ENCODE data around the gene TGFBR2. TPM values are rescaled to one million over a fixed set of nuclear protein-coding genes. Genes with fewer than 3 reads are reported as not detected.

The TGFBR2 gene
- total RNA-seq, 1 donor from 2014 or later = 39.9 TPM

DNA sequence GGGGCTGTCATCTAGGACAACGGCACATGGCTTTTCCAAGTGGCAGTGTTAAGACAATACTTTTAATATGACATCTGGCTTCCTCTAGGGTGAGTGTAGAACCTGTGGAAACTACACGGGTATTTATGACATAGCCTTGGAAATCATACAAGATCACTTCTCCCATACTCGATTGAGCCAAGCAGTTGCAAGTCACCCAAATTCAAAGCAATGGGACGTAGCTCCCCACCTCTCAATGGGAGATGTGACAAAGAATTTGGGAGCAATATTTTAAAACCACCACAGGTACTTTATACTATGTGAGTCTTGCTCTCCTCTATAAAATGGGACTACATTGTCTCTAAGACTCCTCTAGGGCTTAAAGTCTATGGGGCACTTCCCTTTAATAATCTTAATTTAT, 93.5 kb downstream of the TGFBR2 start:
- Mint-ChIP-seq H3K27ac (ENCODE audit: unreplicated experiment) (no peak overlapping the region), H3K27me3 (ENCODE audit: low read depth, unreplicated experiment) (no peaks in the 10 kb centered on the region), H3K4me3 (ENCODE audit: unreplicated experiment) (no peak overlapping the region), H3K4me1 (ENCODE audit: low read depth, unreplicated experiment) (no peaks in the 10 kb centered on the region), H3K36me3 (ENCODE audit: low read depth, unreplicated experiment) (peaks cover 5% of the 10 kb centered on the region), H3K9me3 (ENCODE audit: unreplicated experiment) (peaks cover 4% of the 10 kb centered on the region)
- Histone ChIP-seq H3K9ac (ENCODE audit: low read length) (no peak overlapping the region), H3K4me1 (ENCODE audit: insufficient read depth, low read length) (no peaks in the 10 kb centered on the region), H4K20me1 (ENCODE audit: insufficient read depth, low read length) (no peaks in the 10 kb centered on the region), H3K36me3 (ENCODE audit: insufficient read depth, low read length) (peaks cover 8% of the 10 kb centered on the region), H2AFZ (ENCODE audit: low read depth, low read length) (no peak overlapping the region), H3K4me2 (ENCODE audit: low read length) (no peak overlapping the region), H3K9me3 (ENCODE audit: insufficient read depth, low read depth, low read length) (peaks cover 3% of the 10 kb centered on the region), H3K4me3 (ENCODE audit: insufficient read depth, low read depth, low read length) (no peak overlapping the region), H3K27me3 (ENCODE audit: insufficient read depth, low read length) (no peaks in the 10 kb centered on the region), H3K27ac (ENCODE audit: low read depth, low read length) (no peak overlapping the region), H3K79me2 (ENCODE audit: insufficient read depth, low read length) (no peaks in the 10 kb centered on the region)
- no peak for DNase-seq (ENCODE audit: low read depth)
- no peak for TF ChIP-seq EZH2 (IDR thresholded peaks at IDR 0.05; ENCODE audit: insufficient read depth, low read length)
- TF ChIP-seq, protein P1, sequence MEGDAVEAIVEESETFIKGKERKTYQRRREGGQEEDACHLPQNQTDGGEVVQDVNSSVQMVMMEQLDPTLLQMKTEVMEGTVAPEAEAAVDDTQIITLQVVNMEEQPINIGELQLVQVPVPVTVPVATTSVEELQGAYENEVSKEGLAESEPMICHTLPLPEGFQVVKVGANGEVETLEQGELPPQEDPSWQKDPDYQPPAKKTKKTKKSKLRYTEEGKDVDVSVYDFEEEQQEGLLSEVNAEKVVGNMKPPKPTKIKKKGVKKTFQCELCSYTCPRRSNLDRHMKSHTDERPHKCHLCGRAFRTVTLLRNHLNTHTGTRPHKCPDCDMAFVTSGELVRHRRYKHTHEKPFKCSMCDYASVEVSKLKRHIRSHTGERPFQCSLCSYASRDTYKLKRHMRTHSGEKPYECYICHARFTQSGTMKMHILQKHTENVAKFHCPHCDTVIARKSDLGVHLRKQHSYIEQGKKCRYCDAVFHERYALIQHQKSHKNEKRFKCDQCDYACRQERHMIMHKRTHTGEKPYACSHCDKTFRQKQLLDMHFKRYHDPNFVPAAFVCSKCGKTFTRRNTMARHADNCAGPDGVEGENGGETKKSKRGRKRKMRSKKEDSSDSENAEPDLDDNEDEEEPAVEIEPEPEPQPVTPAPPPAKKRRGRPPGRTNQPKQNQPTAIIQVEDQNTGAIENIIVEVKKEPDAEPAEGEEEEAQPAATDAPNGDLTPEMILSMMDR (IDR thresholded peaks at IDR 0.05; ENCODE audit: insufficient read depth, low read depth, low read length) = no peak
- no peak for FAIRE-seq

DNA sequence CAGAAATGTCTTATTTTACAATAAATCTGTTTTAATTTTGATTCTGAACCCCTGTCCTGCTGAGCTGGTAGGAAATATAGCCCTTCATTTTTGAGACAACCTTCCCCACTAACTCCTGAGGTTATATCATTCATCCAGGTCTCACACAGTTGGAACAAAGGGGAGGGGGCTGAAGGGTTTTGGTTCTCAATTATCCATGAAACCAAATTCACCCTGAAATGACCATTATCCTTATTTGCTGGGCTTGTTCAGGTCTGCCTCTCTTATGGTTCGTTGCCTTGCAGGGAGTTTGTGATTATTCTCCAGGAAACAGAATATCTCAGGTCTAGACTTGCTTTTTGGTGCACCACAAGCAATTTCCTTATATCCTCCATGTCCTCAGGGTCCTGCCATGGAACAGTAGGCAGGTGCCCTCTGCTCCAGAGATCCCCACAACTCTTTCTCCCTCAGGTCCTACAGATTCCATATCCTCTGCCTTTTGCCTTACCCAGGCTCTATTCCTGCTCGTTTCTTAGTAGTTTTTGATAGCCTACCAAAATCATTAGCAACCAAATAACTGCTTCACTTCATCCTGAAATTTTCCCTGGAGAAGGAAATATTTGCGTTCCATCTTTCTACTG, 94.4 kb downstream of the TGFBR2 start:
- Histone ChIP-seq H2AFZ (ENCODE audit: low read depth, low read length) (no peak overlapping the region), H3K79me2 (ENCODE audit: insufficient read depth, low read length) (no peaks in the 10 kb centered on the region), H3K27ac (ENCODE audit: low read depth, low read length) (no peak overlapping the region), H3K4me3 (ENCODE audit: insufficient read depth, low read depth, low read length) (no peak overlapping the region), H3K36me3 (ENCODE audit: insufficient read depth, low read length) (peaks cover under 1% of the 10 kb centered on the region), H3K4me1 (ENCODE audit: insufficient read depth, low read length) (no peaks in the 10 kb centered on the region), H3K4me2 (ENCODE audit: low read length) (no peak overlapping the region), H3K9me3 (ENCODE audit: insufficient read depth, low read depth, low read length) (peaks cover 3% of the 10 kb centered on the region), H3K9ac (ENCODE audit: low read length) (no peak overlapping the region), H4K20me1 (ENCODE audit: insufficient read depth, low read length) (no peaks in the 10 kb centered on the region), H3K27me3 (ENCODE audit: insufficient read depth, low read length) (no peaks in the 10 kb centered on the region)
- H3K27ac Mint-ChIP-seq (ENCODE audit: unreplicated experiment) = no peak overlapping the region
- H3K36me3 Mint-ChIP-seq (ENCODE audit: low read depth, unreplicated experiment) = peaks cover 3% of the 10 kb centered on the region
- no peak overlapping the region for H3K4me3 Mint-ChIP-seq (ENCODE audit: unreplicated experiment)
- no peaks in the 10 kb centered on the region for H3K4me1 Mint-ChIP-seq (ENCODE audit: low read depth, unreplicated experiment)
- H3K27me3 Mint-ChIP-seq (ENCODE audit: low read depth, unreplicated experiment) = no peaks in the 10 kb centered on the region
- DNase-seq (ENCODE audit: low read depth) (no peak), FAIRE-seq (no peak)
- H3K9me3 Mint-ChIP-seq (ENCODE audit: unreplicated experiment) = peaks cover 4% of the 10 kb centered on the region
- TF ChIP-seq, protein P1 (IDR thresholded peaks at IDR 0.05; ENCODE audit: insufficient read depth, low read depth, low read length) = no peak
- no peak for TF ChIP-seq EZH2 (IDR thresholded peaks at IDR 0.05; ENCODE audit: insufficient read depth, low read length)

DNA sequence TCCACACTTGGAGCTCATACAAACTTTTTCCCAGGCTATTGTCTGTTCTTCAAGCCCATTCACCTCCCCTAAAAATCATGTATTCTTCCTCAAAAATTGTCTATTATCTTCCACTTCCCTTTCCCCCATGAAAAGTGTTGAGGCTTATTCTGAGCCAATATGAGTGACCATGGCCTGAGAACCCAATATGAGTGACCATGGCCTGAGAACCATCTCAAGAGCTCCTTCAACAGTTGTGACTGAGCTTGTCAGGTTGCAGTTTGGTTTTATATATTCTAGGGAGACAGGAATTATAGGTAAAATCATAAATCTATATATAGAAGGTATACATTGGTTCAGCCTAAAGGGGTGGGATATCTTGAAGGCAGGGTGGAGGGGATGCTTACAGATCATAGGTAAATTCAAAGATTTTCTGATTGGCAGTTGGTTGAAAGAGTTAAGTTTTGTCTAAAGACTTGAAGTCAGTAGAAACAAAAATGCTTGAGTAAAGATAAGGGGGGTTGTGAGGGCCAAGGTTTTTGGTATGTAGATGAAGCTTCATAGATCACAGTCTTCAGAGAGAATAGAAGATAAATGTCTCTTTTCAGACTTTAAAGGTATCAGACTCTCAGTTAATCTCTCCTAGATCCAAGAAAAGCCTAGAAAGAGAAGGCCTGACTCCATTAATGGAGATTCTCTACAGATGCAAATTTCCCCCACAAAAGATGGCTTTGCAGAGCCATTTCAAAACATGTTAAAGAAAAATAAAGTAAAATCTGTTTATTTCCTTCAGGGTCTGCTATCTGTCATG, 95.8 kb downstream of the TGFBR2 start:
- no peak overlapping the region for H3K27ac ChIP-seq (ENCODE audit: low read depth, low read length)
- FAIRE-seq (no peak), DNase-seq (ENCODE audit: low read depth) (no peak)
- Mint-ChIP-seq H3K27me3 (ENCODE audit: low read depth, unreplicated experiment) (no peaks in the 10 kb centered on the region), H3K36me3 (ENCODE audit: low read depth, unreplicated experiment) (peaks cover 6% of the 10 kb centered on the region), H3K27ac (ENCODE audit: unreplicated experiment) (no peak overlapping the region), H3K4me1 (ENCODE audit: low read depth, unreplicated experiment) (no peaks in the 10 kb centered on the region), H3K9me3 (ENCODE audit: unreplicated experiment) (peaks cover 12% of the 10 kb centered on the region), H3K4me3 (ENCODE audit: unreplicated experiment) (no peak overlapping the region)
- H4K20me1 ChIP-seq (ENCODE audit: insufficient read depth, low read length) = no peaks in the 10 kb centered on the region
- no peaks in the 10 kb centered on the region for H3K27me3 ChIP-seq (ENCODE audit: insufficient read depth, low read length)
- no peak overlapping the region for H3K9ac ChIP-seq (ENCODE audit: low read length)
- H3K36me3 ChIP-seq (ENCODE audit: insufficient read depth, low read length) = no peaks in the 10 kb centered on the region
- H3K9me3 ChIP-seq (ENCODE audit: insufficient read depth, low read depth, low read length) = peaks cover 3% of the 10 kb centered on the region
- H3K4me2 ChIP-seq (ENCODE audit: low read length) = no peak overlapping the region
- TF ChIP-seq EZH2 (IDR thresholded peaks at IDR 0.05; ENCODE audit: insufficient read depth, low read length) = no peak
- TF ChIP-seq, protein P1 (IDR thresholded peaks at IDR 0.05; ENCODE audit: insufficient read depth, low read depth, low read length) = no peak
- H3K4me1 ChIP-seq (ENCODE audit: insufficient read depth, low read length) = no peaks in the 10 kb centered on the region
- H3K4me3 ChIP-seq (ENCODE audit: insufficient read depth, low read depth, low read length) = no peak overlapping the region
- no peak overlapping the region for H2AFZ ChIP-seq (ENCODE audit: low read depth, low read length)
- no peaks in the 10 kb centered on the region for H3K79me2 ChIP-seq (ENCODE audit: insufficient read depth, low read length)
